Measurements from ENCODE around the gene HOXA5.
A peak's percentile ranks its signal among the peaks of the same experiment; 100 is the strongest.

HOXA5 gene

DNA sequence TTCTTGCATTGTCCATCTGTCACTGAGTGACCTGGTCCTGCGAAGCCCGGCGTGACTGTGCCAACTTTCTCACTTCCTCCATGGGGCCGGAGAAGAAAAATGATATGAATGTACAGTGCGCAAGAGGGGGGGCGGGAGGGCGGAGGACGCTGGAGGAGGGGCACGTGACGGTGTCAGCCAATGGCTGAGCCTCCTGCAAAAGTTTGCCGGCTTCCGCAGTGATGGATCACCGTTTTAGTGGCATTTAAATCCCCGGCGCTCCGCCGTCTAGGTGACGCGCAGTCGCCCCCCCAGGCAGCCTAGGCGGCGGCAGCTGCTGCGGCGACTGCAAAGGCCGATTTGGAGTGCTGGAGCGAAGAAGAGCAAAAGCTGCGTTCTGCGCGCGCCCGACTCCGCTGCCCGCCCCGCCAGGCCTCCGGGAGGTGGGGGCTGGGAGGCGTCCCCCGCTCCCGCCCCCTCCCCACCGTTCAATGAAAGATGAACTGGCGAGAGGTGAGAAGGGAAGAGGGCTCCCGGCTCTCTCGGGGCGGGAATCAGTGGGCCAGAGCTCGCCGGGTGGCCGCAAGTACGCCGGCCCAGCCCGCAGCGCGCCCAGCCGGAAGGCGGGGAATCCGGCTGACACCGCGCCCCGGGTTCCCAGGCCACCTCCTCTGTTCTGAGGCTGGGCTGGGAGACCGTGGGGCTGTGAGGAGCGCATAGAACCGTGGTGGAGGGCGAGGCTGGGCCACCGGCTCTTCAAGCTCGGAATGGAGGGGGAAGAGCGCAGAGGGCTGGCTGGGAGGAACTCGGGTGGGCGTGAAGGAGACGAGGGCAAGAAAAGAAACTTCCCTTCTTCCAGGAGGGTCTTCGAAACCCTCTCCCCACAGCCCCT lies 47.3 kb downstream of the HOXA5 start, which contains the start of gene HOXA1:
TSS of gene HOXA1 (minus strand) at position 104 of the 871 bp plus-strand sequence. CDS start at position 16, 88 bp downstream.
- DNase-seq (ENCODE audit: low read depth in 2 of 2): peak; percentile 60 to 69

GRCh38 chr7:27095050-27095896 lies 48.2 kb downstream of the HOXA5 start:
- DNase-seq (ENCODE audit: low read depth in 2 of 2): peak in 1 of 2 donors; percentile 4

GRCh38 chr7:27094304-27095049 lies 49.0 kb downstream of the HOXA5 start:
- no peak for DNase-seq (ENCODE audit: low read depth in 2 of 2)

GRCh38 chr7:27093184-27093895 lies 50.1 kb downstream of the HOXA5 start:
- DNase-seq (ENCODE audit: low read depth in 2 of 2): no peak

- DNase-seq (ENCODE audit: low read depth in 2 of 2): no peak
Measured at GRCh38 chr7:27092819-27093110, 50.7 kb downstream of the HOXA5 start.

GRCh38 chr7:27091941-27092818 lies 51.3 kb downstream of the HOXA5 start:
- no peak for DNase-seq (ENCODE audit: low read depth in 2 of 2)

GRCh38 chr7:27091105-27091504 lies 52.4 kb downstream of the HOXA5 start:
- DNase-seq (ENCODE audit: low read depth in 2 of 2): no peak

Measured in stimulated activated CD8-positive, alpha-beta memory T cell treated with anti-CD3 and anti-CD28 coated beads, Interleukin-15, amount 100 ng/mL, for 48 hours (primary cell).